Measurements from ENCODE around the gene SLC17A9. TPM values are rescaled to one million over a fixed set of nuclear protein-coding genes. Genes with fewer than 3 reads are reported as not detected.

The SLC17A9 gene
- total and polyA plus RNA-seq, 2 experiments from 2014 or later: 32.0 to 39.3 TPM

- Histone ChIP-seq H3F3A (replicated peaks; ENCODE audit: low read depth) (peaks cover 19% of the 10 kb centered on the region; the same call in 1 of the 2 replicates), H3K9me2 (ENCODE audit: insufficient read depth) (no peaks in the 10 kb centered on the region), H3K27ac (ENCODE audit: low read depth) (no peak overlapping the region), H3K4me3 (no peak overlapping the region), H2AFZ (no peak overlapping the region), H3K27me3 (ENCODE audit: insufficient read depth) (no peaks in the 10 kb centered on the region), H4K20me1 (replicated peaks; ENCODE audit: insufficient read depth) (no peaks in the 10 kb centered on the region), H3K36me3 (ENCODE audit: insufficient read depth) (no peaks in the 10 kb centered on the region), H3K4me2 (no peak overlapping the region), H3K79me2 (replicated peaks; ENCODE audit: insufficient read depth) (no peaks in the 10 kb centered on the region), H3K4me1 (ENCODE audit: insufficient read depth) (peaks cover 25% of the 10 kb centered on the region)
- Mint-ChIP-seq H3K36me3 (ENCODE audit: low read depth) (no peaks in the 10 kb centered on the region), H3K27ac (no peak overlapping the region), H3K27me3 (ENCODE audit: insufficient read depth, low read depth, poor library complexity) (peaks cover 38% of the 10 kb centered on the region), H3K4me1 (peaks cover 37% of the 10 kb centered on the region), H3K9me3 (no peaks in the 10 kb centered on the region), H3K4me3 (no peak overlapping the region)
- DNase-seq (ENCODE audit: low spot score): no peak
- ATAC-seq: no peak
- TF ChIP-seq JUNB (IDR thresholded peaks at IDR 0.05; ENCODE audit: unreplicated experiment): no peak
- TF ChIP-seq POLR2AphosphoS5 (IDR thresholded peaks at IDR 0.05; ENCODE audit: low read depth): no peak
- TF ChIP-seq ZNF114 (CRISPR knock-in tag; IDR thresholded peaks at IDR 0.05): no peak
- no peak for TF ChIP-seq CREB1 (CRISPR knock-in tag; IDR thresholded peaks at IDR 0.05; ENCODE audit: low read depth)
- no peak for TF ChIP-seq ZNF331 (CRISPR knock-in tag; IDR thresholded peaks at IDR 0.05; ENCODE audit: low read depth)
- no peak for TF ChIP-seq ZNF462 (CRISPR knock-in tag; IDR thresholded peaks at IDR 0.05)
- TF ChIP-seq EZH2 (IDR thresholded peaks at IDR 0.05; ENCODE audit: low read depth, unreplicated experiment): no peak
- TF ChIP-seq EZH2phosphoT487 (IDR thresholded peaks at IDR 0.05; ENCODE audit: unreplicated experiment): no peak
- no peak for TF ChIP-seq ETS1 (IDR thresholded peaks at IDR 0.05)
- TF ChIP-seq REST (IDR thresholded peaks at IDR 0.05; ENCODE audit: unreplicated experiment): no peak
- TF ChIP-seq CTCF (conservative IDR thresholded peaks at IDR 0.05; ENCODE audit: low read depth in 2 of 2): no peak
- TF ChIP-seq STAT1 (IDR thresholded peaks at IDR 0.05; ENCODE audit: unreplicated experiment): no peak
- no peak for TF ChIP-seq NANOG (IDR thresholded peaks at IDR 0.05; ENCODE audit: borderline replicate concordance)
These were observed 43.0 kb downstream of the SLC17A9 start for GRCh38 chr20:62995481-62995880.
